BLaER1 (cell line): Measurements from ENCODE around the gene PCBP4.
A peak's percentile ranks its signal among the peaks of the same experiment; 100 is the strongest.

Experiments
- H3K27ac ChIP-seq: shearing (Covaris generic); formaldehyde crosslinking; 2 replicates; pipeline ENCODE4 v1.8.1; 2022
- H3K27me3 ChIP-seq: shearing (Covaris generic); formaldehyde crosslinking; 2 replicates; pipeline ENCODE4 v1.8.1; 2022
- H3K36me3 ChIP-seq: shearing (Covaris generic); formaldehyde crosslinking; 2 replicates; pipeline ENCODE4 v1.8.1; 2022
- H3K4me1 ChIP-seq: shearing (Covaris generic); formaldehyde crosslinking; 2 replicates; pipeline ENCODE4 v1.8.1; 2022
- H3K4me2 ChIP-seq: shearing (Covaris generic); formaldehyde crosslinking; 2 replicates; pipeline ENCODE4 v1.8.1; 2022
- H3K4me3 ChIP-seq: shearing (Covaris generic); formaldehyde crosslinking; 2 replicates; pipeline ENCODE4 v1.8.1; 2022
- H3K9ac ChIP-seq: shearing (Covaris generic); formaldehyde crosslinking; 2 replicates; pipeline ENCODE4 v1.8.1; 2022
- H3K9me3 ChIP-seq: shearing (Covaris generic); formaldehyde crosslinking; 2 replicates; pipeline ENCODE4 v1.8.1; 2022
- H4K20me1 ChIP-seq: shearing (Covaris generic); formaldehyde crosslinking; 2 replicates; pipeline ENCODE4 v1.8.1; 2022
- Cebpa-rat ChIP-seq: shearing (Covaris generic); IDR thresholded peaks from 2 replicates; pipeline ENCODE4 v1.8.1; 2022

Gene PCBP4

GRCh38 chr3:52005571-52005986 lies 38.3 kb upstream of the PCBP4 start:
- Histone ChIP-seq H3K9ac (peak overlapping the region; percentile 48), H3K4me1 (peaks cover 48% of the 10 kb centered on the region), H3K36me3 (no peaks in the 10 kb centered on the region), H3K4me3 (no peak overlapping the region), H4K20me1 (no peaks in the 10 kb centered on the region), H3K9me3 (no peaks in the 10 kb centered on the region), H3K4me2 (peak overlapping the region; percentile 76), H3K27me3 (no peaks in the 10 kb centered on the region), H3K27ac (peak overlapping the region; percentile 64)
- no peak for TF ChIP-seq Cebpa-rat

GRCh38 chr3:52004906-52005395 lies 37.7 kb upstream of the PCBP4 start:
- Histone ChIP-seq H3K9ac (peak overlapping the region; percentile 48), H3K9me3 (no peaks in the 10 kb centered on the region), H3K4me3 (no peak overlapping the region), H3K4me2 (peak overlapping the region; percentile 76), H3K27me3 (no peaks in the 10 kb centered on the region), H3K27ac (peak overlapping the region; percentile 64), H3K4me1 (peaks cover 54% of the 10 kb centered on the region), H3K36me3 (no peaks in the 10 kb centered on the region), H4K20me1 (no peaks in the 10 kb centered on the region)
- TF ChIP-seq Cebpa-rat = no peak

GRCh38 chr3:52004163-52004787 lies 37.0 kb upstream of the PCBP4 start:
- peak overlapping the region; percentile 76 for H3K4me2 ChIP-seq
- H3K4me1 ChIP-seq = peaks cover 55% of the 10 kb centered on the region
- no peak overlapping the region for H3K27ac ChIP-seq
- no peaks in the 10 kb centered on the region for H3K9me3 ChIP-seq
- H4K20me1 ChIP-seq = no peaks in the 10 kb centered on the region
- no peaks in the 10 kb centered on the region for H3K27me3 ChIP-seq
- TF ChIP-seq Cebpa-rat = no peak
- no peaks in the 10 kb centered on the region for H3K36me3 ChIP-seq
- peak overlapping the region; percentile 48; the same call in 1 of the 2 replicates for H3K9ac ChIP-seq
- no peak overlapping the region for H3K4me3 ChIP-seq

GRCh38 chr3:52002748-52003147 lies 35.5 kb upstream of the PCBP4 start:
- H3K4me2 ChIP-seq = no peak overlapping the region
- no peak overlapping the region for H3K4me3 ChIP-seq
- peaks cover 55% of the 10 kb centered on the region for H3K4me1 ChIP-seq
- no peak for TF ChIP-seq Cebpa-rat
- H3K27ac ChIP-seq = no peak overlapping the region
- no peaks in the 10 kb centered on the region for H4K20me1 ChIP-seq
- no peaks in the 10 kb centered on the region for H3K36me3 ChIP-seq
- no peaks in the 10 kb centered on the region for H3K9me3 ChIP-seq
- H3K27me3 ChIP-seq = no peaks in the 10 kb centered on the region
- peak overlapping the region; percentile 4; the same call in 1 of the 2 replicates for H3K9ac ChIP-seq

GRCh38 chr3:52001443-52001974 lies 34.3 kb upstream of the PCBP4 start:
- Histone ChIP-seq H3K36me3 (no peaks in the 10 kb centered on the region), H3K27ac (no peak overlapping the region), H3K9ac (0 out of 2 replicates have a peak overlapping the region, but pooled peaks have one; percentile 4), H3K27me3 (no peaks in the 10 kb centered on the region), H3K9me3 (no peaks in the 10 kb centered on the region), H3K4me3 (no peak overlapping the region), H4K20me1 (no peaks in the 10 kb centered on the region), H3K4me2 (peak overlapping the region; percentile 67), H3K4me1 (peaks cover 51% of the 10 kb centered on the region)
- TF ChIP-seq Cebpa-rat = no peak

GRCh38 chr3:51999846-52000245 lies 32.6 kb upstream of the PCBP4 start:
- no peaks in the 10 kb centered on the region for H3K27me3 ChIP-seq
- H3K36me3 ChIP-seq = peaks cover 3% of the 10 kb centered on the region
- peak overlapping the region; percentile 21; the same call in 1 of the 2 replicates for H3K27ac ChIP-seq
- 0 out of 2 replicates have a peak overlapping the region, but pooled peaks have one; percentile 20 for H3K4me2 ChIP-seq
- no peak overlapping the region for H3K4me3 ChIP-seq
- H3K9me3 ChIP-seq = no peaks in the 10 kb centered on the region
- peak overlapping the region; percentile 23; the same call in 1 of the 2 replicates for H3K9ac ChIP-seq
- peaks cover 1% of the 10 kb centered on the region; the same call in 1 of the 2 replicates for H4K20me1 ChIP-seq
- peaks cover 39% of the 10 kb centered on the region for H3K4me1 ChIP-seq
- no peak for TF ChIP-seq Cebpa-rat

GRCh38 chr3:51998774-51999173 lies 31.5 kb upstream of the PCBP4 start:
- no peaks in the 10 kb centered on the region for H3K9me3 ChIP-seq
- TF ChIP-seq Cebpa-rat = no peak
- H3K27ac ChIP-seq = no peak overlapping the region
- H4K20me1 ChIP-seq = peaks cover 12% of the 10 kb centered on the region
- no peak overlapping the region for H3K4me2 ChIP-seq
- H3K4me3 ChIP-seq = no peak overlapping the region
- peaks cover 39% of the 10 kb centered on the region for H3K4me1 ChIP-seq
- H3K27me3 ChIP-seq = no peaks in the 10 kb centered on the region
- H3K9ac ChIP-seq = no peak overlapping the region
- peaks cover 14% of the 10 kb centered on the region for H3K36me3 ChIP-seq

- Histone ChIP-seq H3K27ac (no peak overlapping the region), H3K27me3 (no peaks in the 10 kb centered on the region), H3K36me3 (peaks cover 21% of the 10 kb centered on the region), H4K20me1 (peaks cover 19% of the 10 kb centered on the region), H3K4me2 (no peak overlapping the region), H3K9me3 (no peaks in the 10 kb centered on the region), H3K4me1 (peaks cover 45% of the 10 kb centered on the region), H3K4me3 (no peak overlapping the region), H3K9ac (no peak overlapping the region)
- no peak for TF ChIP-seq Cebpa-rat
Observed at GRCh38 chr3:51997935-51998596, 30.8 kb upstream of the PCBP4 start.

GRCh38 chr3:51997172-51997571 lies 29.9 kb upstream of the PCBP4 start:
- no peak for TF ChIP-seq Cebpa-rat
- H3K9ac ChIP-seq = no peak overlapping the region
- peaks cover 28% of the 10 kb centered on the region for H4K20me1 ChIP-seq
- H3K27ac ChIP-seq = no peak overlapping the region
- H3K36me3 ChIP-seq = peaks cover 30% of the 10 kb centered on the region
- no peaks in the 10 kb centered on the region for H3K27me3 ChIP-seq
- no peak overlapping the region for H3K4me2 ChIP-seq
- peaks cover 50% of the 10 kb centered on the region for H3K4me1 ChIP-seq
- no peaks in the 10 kb centered on the region for H3K9me3 ChIP-seq
- H3K4me3 ChIP-seq = no peak overlapping the region
